CD4-positive, alpha-beta T cell treated with Interleukin-17A for 1 hour (primary cell): Measurements from ENCODE around the gene RAG1.

Source experiments
- DNase-seq: peaks from one replicate; pipeline ENCODE4 v3.0.0-alpha.2; 2020

The RAG1 gene

DNA sequence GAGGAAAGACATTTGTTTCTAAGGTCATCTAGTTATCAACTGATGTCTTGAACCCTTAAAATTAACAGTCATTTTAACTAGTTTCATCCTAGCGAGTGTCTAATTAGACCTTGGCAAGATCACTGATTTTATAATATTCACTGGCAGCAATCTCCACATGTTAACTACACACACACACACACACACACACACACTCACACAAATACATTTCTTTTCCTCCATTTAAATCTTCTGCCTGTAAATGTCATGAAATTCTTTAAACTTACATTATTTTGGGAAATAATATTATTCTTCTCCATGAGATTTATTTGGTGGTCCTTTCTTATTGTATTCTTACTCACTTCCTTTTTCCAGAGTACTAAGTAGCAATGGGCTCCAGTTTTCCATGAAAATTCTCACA lies 23.6 kb downstream of the RAG1 start:
- DNase-seq: no peak

DNA sequence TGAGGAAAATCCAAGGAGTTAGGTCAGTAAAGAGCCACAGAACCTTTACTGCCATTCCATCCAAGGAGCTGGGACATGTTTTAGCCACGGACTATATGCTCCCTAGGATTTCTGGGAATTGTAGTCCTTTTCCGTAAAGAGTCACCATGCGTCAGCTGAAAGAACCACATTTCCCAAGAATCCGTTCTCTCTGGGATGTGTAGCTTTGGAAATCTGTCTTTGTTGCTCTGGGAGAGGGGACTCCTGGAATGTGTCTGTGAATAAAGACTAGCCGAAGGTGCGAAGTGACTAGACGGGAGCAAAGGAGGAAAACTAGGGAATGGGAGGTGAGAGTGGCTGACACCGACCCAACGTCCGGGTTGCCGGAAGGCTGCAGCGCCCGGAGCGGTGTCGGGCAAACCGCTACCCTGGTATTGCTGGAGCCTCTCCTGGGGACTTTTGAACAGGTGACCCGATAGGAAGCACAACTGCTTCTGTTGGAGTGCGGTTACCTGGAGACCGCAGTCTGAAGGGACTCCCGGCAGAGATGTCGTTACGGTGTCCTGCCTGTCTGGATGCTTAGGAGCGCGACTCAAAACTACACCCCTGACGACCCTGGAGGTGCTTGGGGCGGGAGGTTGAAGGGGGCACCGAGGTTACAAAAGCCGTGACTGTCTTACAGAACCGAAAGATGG lies 26.6 kb downstream of the RAG1 start, which contains the start of gene IFTAP:
IFTAP (plus strand) TSS at position 187 of the 674 bp plus-strand sequence. CDS start 15,602 bp downstream, outside the sequence.
- peak; percentile 42 for DNase-seq

DNA sequence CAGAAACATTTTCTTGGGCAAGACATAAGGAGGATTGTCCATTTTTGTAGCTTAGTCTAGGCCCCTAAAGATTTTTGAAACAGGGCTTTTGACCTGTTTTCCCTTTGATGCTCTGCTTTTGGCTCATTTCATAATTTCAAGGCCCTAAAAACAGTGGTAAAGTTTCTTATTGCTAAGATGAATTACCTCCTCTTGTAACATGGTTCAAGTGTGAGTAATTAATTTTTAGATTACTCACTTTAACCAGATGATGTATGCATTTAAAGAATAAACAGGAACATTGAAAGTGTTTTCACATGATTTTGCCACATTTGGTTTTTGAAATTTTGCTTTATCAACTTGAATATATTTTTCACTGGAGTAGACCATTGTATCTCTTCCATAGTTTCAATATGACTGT lies 29.1 kb downstream of the RAG1 start:
- DNase-seq: no peak

DNA sequence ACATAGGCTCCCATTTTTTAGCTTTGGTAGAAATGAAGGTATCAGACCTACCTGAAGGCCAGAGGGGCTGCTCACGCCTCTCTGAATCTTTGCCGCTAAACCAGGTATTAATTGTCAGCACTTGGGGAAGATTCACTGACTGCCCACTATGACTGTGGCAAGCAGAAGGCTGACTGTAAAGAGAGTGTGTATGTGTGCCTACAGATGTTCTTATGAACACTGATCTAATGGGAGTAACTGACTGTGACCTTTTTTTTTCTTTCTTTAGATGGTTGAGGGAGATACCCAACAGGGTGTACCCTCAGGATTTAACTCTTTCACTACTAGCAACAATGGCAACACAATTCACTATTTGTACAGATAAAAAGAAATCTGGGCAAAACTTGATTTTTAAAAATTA lies 30.2 kb downstream of the RAG1 start, which contains the start of gene RAG2:
RAG2 (minus strand) TSS at position 186 of the 400 bp plus-strand sequence. CDS start 4,068 bp downstream, outside the sequence.
- no peak for DNase-seq

DNA sequence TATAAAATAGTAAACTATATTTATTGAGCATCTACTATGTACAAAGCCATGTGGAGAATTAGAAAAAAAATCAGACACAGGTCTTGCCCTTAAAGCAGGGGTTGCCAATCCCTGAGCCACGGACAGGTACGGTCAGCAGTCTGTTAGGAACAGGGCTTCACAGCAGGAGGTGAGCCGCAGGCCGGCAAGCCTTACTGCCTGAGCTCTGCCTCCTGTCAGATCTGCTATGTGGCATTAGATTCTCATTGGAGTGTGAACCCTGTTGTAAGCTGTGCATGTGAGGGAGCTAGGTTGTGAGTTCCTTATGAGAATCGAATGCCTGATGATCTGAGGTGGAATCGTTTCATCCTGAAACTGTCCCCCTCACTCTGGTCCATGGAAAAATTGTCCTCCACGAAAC lies 32.4 kb downstream of the RAG1 start:
- DNase-seq: no peak

DNA sequence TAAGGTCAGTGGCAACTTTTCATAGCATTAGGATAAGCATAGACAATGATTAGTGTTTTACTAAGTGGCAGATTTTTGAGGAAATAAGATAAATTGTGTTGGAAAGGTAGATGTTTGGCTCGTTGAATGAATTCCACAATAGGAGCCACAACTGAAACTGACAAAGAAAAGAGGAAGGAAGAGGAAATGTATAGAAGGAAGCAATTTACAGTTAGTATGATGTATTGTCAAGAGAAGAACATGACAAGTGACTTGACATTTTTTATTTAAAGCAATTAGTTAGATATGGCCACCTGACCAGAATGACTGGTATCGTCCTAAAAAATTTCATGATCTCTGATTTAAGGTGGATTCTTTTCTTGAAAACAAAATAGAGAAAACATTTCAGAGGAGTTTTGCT lies 33.3 kb downstream of the RAG1 start:
- DNase-seq: no peak

DNA sequence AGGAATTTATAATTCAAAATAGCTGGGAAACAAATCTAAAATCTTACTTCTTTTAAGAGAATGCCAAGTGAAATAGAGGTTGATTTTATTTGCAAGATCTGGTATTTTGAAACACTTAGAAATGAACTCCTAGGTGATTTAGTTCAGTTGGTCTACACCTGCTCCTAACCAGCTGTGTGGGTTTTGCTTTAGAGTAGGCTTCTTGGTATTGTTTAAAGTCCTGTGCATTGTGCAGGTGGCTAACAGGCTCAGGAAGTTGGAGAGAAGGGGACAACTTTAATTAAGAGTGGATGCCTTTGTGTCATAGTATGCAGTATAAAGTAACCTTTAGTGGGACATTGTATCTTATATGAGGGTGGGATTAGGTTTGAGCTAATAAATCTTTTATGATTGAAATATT lies 34.3 kb downstream of the RAG1 start:
- DNase-seq: no peak

DNA sequence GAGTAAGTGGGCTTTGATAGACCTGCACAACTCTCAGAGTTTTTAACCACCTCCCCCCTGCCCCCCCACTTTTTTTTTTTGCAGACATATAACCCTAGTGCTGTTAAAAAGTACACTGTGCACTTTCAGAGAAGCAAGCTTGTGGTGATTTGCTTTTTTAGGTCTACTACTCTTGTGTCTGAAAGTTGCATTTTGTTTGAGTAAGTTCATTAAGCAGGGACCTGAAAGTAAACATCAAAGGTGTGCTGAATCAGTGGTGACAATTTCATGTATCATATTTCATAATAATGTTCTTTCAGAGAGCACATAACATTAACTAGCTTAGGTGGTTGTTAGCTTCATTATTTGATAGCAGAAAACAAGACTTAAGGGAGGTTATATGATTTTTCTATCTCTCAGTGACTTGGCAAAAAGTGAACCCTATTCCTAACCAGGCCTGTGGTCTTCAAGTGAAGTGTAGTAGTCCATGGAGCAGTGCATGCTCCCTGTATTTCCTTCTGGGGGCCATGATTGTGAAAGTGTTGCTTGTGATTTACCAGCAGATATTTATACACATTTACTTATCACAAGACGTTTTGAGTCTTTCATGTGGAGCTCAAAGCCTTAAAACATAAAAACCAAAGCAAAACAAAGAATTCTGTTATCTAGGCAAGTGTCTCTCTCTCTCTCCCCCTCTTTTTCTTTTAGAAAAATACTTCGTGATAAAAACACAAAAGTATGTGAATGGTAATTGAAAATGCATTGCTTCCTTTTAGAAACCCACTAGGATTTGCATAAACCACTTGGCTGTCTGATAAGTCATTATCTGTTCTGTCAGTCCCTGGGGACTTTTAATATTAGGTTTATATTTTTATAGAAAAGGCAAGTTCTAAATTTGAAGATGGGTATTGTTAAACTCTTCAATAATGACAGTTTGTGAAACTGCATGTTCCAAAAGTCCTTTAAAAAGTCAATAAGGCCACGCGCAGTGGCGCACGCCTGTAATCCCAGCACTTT lies 37.7 kb downstream of the RAG1 start:
- DNase-seq: no peak

DNA sequence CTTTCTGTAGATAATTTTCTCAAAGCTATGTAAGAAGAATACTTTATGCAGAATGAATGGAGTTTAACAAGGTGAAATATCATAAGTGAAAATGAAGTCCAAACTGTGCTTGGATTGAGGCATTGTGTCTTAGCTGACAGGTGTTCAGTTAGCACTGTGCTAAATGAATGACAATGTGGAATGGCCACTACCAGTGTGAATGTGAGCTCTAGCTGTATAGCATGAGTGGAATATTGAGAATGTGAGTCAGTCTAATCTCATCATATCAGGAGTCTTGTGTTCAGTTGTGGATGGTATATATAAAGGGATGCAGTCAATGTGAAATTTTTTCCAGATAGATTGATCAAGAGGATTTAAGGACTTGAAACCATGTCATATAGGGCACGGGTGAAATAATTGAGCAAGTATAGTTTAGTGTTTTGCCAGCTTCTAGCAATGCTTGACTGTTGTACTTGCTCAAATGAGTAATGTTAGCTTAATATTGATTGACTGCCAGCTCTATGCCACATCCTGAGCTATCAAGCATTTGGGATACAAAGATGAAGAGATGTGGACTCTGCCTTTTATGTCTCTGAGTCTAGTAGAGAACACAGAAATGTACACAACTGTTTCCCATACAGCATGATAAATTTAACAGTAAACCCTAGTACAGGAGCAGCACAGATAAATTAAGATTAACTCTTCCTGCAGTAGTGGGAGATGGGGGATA lies 40.8 kb downstream of the RAG1 start:
- DNase-seq: no peak

DNA sequence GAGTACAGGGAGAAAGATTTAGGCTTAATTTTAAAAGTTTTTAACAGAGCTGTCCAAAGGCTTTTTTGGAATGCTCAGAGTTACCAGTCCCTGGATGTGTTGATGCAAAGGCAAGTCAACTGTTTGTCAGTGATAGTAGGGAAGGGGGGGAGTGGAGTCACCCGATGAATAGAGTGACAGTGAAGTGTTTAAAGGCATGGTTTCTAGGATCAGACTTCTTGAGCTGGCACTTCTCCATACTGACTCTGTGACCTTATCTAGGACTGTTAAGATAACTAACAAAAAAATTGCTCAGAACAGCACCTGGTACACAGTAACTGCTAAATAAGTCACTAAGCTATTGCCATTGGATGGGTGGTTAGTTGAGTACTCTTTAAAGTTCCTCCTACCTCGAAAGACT lies 41.6 kb downstream of the RAG1 start:
- no peak for DNase-seq

DNA sequence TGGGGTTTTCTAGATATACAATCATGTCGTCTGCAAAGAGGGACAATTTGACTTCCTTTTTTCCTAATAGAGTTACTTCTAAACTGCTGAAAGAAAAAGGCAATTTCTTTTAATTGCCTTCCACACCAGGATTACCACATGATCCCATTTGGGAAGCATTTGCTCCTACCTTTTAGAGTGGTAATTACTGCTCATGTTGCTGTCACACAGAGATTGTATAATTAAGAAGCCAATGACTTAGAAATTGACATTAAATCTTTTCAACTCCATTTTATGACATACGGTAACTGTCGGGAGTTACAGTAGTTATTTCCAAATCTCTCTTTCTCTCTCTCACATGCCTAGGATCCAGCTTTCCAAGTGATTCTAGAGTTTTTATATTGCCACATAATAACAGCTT lies 48.0 kb downstream of the RAG1 start:
- no peak for DNase-seq

DNA sequence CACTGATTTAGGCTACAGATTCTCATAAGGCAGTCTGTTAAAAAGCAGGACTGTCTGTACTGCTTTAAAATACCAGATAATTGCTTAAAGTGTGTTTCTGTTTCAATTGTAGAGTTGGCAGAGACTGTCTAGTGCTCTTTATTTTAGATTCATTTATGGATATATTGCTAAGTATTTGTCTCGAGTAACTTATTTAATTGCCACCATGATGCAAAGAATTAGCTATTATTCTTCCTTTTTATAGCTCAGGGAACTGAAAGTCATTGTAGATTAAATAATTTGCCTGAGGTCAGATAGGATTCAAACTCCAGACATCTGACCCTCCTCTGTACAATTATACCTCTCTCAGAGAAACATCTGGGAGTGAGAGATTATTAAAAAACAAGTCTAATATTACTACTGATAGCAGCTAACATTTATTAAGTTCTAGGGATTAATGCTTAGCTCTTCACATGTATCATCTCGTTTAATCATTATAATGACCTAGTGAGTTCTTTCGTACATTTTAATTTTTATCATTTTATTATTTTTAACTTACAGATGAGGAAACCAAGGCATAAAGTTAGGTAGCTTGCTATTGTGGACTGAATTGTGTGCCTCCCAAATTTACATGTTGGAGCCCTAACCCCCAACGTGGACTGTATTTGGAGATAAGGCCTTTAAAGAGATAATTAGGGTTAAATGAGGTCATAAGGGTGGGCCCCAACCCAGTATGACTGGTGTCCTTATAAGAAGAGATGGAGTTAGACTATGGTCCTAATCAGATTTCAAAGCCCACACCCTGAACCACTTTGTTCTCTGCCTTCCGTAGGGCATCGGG lies 49.9 kb downstream of the RAG1 start:
- no peak for DNase-seq

DNA sequence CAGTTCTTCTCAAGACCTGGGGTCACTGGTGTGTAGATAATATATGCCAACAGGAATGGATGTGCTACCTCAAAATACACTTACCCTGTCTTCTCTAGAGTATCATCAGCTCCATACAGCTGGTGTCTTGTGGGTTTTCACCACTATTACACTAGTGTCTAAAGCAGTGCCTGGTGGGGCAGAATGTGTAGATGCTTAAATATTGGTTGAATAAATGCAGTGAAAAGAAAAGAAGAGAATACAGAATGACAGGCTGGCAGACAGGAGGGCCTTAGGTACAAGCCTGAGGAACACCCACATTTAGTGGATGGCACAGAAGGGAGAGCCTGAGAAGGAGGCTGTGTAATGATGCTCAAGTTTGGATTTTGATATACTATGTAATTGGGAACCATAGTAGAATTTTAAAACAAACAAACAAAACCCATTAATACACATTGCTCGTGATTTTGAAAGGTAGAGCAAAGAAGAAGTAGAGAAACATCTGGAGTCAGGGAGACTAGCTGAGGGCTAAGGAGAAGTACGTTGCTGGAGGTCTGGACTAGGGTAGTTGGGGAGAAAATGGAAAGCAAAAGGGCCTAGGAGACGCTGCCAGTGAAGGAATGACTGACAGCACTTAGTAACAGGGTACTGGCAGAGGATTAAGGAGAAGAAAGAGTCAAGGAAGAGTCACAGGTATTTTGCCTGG lies 50.7 kb downstream of the RAG1 start:
- DNase-seq: no peak

DNA sequence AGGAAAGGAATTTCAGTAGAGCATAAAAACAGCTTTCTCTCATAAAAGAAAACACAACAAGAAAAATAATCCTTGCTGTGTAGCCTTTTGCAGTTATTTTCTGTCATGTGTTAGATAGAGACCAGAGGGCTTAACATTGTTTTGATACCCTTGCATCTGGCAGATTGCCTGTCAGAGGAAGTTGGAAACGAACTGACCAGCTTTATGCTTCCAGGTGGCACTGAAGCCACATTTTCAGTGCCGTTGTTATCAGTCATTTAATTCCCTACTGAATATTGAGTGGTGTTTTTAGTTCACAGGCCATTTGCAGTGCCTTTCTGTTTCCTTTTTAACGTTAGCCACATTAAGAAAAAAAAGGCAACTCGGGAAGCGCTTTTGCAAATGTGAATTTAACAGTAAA lies 51.7 kb downstream of the RAG1 start:
- DNase-seq: no peak

DNA sequence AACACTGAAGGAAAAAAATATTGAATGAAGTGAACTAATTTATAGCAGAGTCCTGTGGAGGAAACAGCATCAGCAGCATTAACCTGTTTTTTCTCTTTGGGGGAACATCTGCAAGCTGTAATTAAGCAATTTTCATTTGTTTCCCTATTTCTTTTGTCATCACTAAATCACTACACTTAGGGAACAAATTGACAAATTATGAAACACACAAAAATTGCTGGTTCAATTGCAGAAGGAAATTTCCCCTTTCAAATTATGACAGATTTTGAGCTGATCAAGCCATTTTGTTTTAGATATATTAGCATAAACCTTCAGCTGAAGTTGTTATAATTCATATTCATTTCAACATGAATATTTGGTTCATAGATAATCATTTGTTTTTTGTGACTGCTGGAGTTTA lies 52.4 kb downstream of the RAG1 start:
- DNase-seq: no peak

DNA sequence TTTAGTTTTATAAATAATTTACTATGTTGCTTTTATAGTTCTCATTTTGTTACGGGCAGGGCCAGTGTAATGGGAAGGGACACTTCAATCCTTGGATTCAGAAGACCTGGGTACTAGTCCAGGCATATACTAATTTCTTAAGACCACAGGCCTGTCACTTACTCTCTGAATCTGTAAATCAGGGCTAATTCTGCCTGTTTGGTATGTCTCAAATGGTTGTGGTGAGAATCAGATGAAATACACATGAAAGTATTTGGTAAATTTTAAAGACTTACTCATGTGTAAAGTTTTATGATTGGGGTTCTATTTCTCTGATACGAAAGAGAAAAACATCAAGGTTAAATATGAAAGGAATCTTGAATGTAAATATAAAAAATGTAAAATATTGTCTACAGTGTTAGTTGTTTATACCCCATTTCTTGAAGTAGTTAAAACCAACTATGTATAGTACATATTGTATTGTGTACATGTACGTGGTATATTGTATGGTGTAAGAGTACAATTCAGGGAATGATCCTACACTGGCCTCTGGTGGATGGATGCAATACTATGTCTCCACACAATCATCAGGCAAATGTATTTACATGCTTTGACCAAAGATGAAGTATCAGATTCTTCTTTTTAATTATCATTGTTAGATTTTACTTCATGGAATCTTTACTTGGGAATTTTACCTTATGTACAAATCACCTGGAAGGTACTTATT lies 54.8 kb downstream of the RAG1 start:
- DNase-seq: peak; percentile 16

DNA sequence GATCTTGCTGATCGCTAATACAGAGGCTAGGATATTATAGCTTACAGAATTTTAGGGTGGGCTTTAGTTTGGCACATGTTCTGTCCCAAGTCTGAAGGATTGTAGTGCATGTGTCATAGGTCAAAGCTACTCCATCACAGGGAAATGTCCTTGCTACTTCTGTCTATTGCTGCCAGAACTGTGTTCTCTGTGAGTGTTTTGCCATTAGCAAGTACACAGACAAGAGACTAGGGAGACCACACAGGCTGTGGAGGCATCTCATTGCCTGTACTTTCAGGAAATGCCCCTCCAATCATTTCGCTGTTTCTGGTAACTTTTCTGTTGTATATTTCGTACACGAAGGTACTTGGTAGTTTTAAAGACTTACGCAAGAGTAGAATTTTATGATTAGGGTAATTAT lies 55.7 kb downstream of the RAG1 start:
- DNase-seq: no peak

DNA sequence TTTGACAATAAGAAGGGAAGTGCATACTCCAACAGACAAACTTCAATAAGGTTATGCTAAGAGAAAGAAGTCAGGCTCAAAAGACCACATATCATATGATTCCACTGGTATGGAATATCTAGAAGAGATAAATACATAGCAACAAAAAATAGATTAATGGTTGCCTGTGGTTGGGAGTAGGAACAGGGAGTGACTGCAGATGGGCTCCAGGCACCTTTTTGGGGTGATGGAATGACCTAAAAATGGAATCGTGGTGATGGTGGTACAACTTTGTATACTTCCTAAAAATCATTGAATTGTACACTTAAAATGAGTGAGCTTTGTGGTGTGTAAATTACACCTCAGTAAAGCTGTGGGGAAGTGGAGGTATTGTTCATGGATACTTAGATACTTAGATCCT lies 59.2 kb downstream of the RAG1 start:
- no peak for DNase-seq

DNA sequence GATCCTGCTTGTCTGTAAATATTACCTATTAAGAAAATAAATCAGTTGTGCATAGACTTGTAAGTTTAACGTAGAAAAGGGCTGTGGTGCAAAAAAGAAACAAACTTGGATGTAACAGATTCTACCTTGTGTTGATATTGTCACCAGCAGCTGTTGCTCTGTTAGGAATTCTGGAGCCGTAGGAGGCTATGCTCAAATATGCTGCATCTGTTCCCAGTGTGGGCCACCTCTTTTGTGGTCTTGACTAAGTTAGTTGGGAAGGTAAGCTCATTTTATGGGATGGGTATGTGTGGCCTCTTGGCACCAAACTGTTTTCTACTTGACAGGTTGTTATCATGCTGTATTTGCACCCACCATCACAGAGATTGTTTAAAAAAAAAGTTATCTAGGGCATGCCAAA lies 59.7 kb downstream of the RAG1 start:
- no peak for DNase-seq

DNA sequence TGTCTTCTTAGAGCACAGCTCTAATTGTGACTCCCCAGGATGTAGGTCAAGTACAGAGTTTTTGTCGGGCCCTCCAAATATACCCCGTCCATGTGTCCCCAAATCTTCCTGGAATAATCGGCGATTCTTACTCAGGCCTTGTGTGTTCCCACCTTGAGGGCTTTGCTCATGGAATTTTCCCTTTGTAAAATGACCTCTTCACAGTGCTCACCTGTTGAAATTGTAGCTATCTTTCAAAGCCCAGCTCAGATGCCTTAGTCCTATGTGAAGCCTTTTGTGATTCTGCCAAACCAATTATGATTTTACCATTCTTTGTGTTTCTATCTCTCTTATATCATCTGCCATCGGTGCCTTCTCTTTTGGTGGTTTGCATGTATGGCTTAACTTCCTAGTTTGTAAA lies 60.3 kb downstream of the RAG1 start:
- no peak for DNase-seq

DNA sequence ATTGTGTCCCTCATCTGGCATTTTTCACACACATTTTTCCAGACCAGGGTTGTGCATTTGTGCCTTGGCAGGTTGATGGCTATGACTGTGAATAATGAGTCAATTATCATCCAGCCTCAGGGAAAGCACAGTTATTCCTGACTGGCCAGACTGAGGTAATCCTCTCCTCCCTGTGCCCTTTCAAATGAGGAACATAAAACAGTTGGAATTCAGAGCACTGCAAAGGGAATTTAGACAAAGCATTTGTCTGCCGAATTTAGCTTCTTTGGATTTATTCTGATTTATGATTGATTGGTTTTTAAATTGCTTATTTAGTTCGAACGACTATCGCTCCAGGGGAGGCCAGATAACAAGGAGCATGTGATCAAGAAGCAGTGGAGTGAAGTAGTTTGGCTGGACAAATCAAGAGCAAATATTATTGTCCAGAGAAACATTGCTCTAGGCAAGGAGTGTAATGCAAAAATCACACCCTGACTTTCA lies 61.0 kb downstream of the RAG1 start:
- DNase-seq: no peak
